Bone marrow (tissue), 2 donors: ENCODE measurements around the gene ATP23.

Experiments
- DNase-seq, 2 donors: peaks; one replicate each; lab custom pipeline; 2025; lab: John Stamatoyannopoulos, UW

ATP23 gene

GRCh38 chr12:57908511-57908910 lies 32.9 kb upstream of the ATP23 start:
- no peak for DNase-seq

DNA sequence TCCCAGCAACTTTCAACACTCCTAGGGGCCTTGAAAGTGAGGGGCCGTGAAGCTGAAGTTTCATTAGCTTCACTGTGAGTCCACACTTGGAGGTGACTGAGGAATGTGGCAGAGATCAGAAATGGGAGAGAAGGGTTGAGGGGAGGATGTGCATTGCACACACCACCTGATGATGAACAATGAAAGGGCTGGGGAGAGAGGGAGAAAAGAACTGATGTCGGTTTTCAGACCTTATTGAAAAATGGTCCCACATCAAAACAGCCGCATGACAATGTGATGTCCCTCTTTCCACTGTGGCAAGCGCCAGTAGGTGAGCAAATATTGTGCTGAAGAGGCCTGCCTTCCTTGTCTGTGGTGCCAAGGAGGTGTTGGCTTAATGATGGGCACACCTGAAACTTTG lies 32.3 kb upstream of the ATP23 start:
- no peak for DNase-seq

DNA sequence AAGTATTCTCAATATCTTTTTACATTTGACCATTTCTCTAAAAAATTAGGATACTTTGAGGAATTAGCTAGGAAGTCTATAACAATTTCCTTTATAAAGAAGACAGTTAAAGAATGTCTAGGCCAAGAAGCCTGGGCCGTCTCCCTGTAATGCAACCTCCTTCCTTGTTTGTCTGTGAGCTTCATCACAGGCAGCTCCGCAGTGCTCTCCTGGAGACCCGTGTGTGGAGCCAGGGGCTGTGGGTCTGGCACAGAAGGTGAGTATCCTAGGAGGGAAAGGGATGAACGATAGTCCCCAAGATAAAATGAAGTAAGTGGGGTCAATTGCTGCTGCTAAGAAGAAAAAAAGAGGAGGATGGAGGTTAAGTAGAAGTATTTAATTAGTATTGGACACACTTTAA lies 31.8 kb upstream of the ATP23 start:
- no peak for DNase-seq

DNA sequence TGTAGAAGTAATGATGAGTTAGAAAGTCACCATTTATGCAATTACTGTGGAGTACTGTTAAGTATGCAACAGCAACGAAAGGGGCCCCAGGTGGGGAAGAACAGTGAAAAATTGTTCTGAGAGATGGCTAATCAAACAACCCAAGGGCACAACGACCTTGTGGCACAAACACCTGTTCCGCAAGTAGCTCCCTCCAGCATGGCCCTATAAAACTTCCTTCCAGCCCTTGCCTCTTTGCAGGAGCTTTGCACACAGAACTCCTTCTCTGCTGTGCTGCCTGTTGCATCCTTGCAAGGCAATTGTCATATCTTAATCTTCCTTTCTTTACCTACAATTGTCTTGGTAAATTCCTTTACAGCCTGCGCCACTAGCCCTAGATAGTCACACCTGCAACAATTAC lies 23.2 kb upstream of the ATP23 start:
- DNase-seq, result no peak

DNA sequence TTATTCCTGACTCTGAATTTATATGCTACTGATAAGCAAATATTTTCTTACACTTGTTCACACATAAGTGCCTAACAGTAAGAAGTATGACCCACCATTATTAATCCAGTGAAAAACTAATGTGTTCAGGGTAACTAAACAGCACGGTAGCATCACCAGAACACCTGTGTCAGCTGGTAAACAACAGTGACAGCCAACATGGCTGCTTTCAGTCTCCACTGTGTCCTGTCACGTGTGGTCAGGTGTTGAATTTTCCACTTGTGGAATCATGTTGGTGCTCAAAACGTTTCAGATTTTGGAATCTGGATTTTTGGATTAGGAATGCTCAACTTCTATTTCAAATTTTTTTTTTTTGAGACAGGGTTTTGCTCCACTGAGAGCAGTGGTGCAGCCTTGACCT lies 14.3 kb upstream of the ATP23 start:
- no peak for DNase-seq

GRCh38 chr12:57929092-57929830 lies 12.1 kb upstream of the ATP23 start:
- DNase-seq, result no peak

- DNase-seq, result no peak
Observed at GRCh38 chr12:57934819-57935218, 6.5 kb upstream of the ATP23 start.

GRCh38 chr12:57935331-57935730 lies 6.0 kb upstream of the ATP23 start:
- DNase-seq, result no peak

DNA sequence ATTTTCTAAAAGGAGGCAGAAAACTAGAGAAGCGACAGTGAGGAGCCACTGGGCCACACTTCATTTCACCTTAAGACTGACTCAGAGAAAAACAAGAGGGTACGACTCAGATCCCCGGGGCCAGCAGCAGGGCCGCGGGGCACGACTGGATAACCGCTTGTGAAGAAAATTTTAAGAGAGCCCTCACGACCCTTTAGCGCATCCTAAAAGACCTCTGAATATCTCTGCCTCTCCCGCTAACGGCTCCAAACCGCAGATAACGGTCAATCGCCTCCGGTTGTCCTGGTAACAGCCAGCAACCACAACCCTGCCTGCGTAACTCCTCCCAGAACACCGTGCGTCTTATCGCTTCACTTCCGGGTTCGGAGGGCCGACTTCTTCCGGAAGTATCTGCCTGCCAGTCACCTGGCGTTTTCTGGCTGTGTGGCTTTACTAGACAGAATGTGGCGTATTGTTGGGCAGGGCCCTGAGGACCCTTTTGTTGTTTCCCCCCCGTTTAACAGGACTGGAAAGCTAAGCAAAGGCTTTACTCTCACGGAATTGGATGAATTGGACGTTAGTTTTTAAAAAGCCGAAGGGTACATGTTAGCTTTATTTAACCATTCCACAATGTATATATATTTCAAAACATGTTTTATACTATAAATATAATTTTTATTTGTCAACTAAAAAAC lies 5.4 kb upstream of the ATP23 start:
- DNase-seq, result peak; percentile 61 to 84

- DNase-seq, result no peak
Observed at GRCh38 chr12:57936513-57936883, 4.9 kb upstream of the ATP23 start.

GRCh38 chr12:57939291-57939690 lies 2.1 kb upstream of the ATP23 start:
- DNase-seq, result no peak

DNA sequence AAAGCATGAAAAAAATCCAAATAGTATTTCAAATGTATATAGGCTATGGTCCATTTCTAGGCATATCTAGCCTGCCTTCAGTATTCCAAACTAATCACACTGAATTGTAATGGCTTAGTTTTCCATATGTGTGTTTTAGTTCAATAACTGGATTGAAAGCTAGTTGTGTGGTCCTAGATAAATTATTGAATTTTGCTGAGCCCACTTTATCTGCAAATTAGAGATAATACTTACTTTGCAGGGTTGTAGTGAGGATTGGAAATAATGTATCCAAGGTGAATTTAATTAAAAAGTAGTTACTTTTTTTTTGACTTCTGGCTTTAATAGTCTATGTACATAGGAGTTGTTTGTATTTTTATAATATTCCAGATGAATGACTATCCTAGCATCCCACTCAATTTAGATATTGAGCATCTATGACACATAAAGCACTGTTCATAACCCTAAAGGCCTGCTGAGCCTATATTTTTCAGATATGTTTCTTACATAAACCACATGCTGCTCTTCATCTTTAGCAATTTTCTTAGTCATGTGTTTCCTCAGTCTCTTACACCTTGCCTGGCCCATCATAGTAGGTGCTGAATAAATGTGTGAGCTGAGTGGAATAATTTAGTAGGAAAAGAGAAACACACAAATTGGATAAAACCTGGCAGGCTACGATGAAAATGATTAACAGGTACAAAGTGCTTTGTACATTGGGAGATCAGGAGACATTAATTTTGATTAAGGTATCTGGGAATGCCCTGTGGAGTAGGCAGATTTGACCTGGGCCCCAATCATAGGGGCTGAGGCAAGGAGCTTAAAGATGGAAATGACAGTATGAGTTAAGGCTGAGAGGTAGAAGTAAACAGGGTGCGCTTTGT lies 1.1 kb upstream of the ATP23 start:
- no peak for DNase-seq

DNA sequence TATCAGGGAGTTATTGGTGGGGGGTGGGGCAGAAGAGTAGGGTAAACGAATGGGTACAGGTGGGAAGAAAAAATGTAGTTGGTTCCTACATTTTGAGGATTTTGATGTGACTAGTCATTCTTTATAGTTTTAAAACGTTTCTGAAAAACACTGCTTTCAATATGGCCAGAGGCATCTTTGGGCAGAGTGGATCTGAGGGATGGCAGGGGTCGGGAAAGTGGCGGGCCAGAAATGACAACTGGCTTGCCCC lies 527 bp upstream of the ATP23 start:
- DNase-seq, result no peak

- DNase-seq, result no peak
Observed at GRCh38 chr12:57943438-57944080, 2.2 kb downstream of the ATP23 start.

GRCh38 chr12:57944313-57945023 lies 3.1 kb downstream of the ATP23 start:
- no peak for DNase-seq

- DNase-seq, result no peak
Observed at GRCh38 chr12:57952766-57953165, 11.4 kb downstream of the ATP23 start.

GRCh38 chr12:57954768-57955167 lies 13.4 kb downstream of the ATP23 start:
- DNase-seq, result no peak

GRCh38 chr12:57958061-57958657 lies 16.8 kb downstream of the ATP23 start:
- no peak for DNase-seq

- DNase-seq, result no peak
Observed at GRCh38 chr12:57964421-57964820, 23.1 kb downstream of the ATP23 start.

GRCh38 chr12:57965766-57966165 lies 24.4 kb downstream of the ATP23 start:
- no peak for DNase-seq

- DNase-seq, result no peak
Observed at GRCh38 chr12:57966536-57966935, 25.2 kb downstream of the ATP23 start.
